HG03039 (cell line): Measurements from ENCODE around the gene METTL8.

Source experiments
- ATAC-seq: cut with Tn5 transposase; IDR thresholded peaks from one replicate; pipeline ENCODE4 v1.9.1; 2021; ENCODE audit warnings: mild to moderate bottlenecking, moderate library complexity; ENCODE audit not compliant: unreplicated experiment

Gene METTL8

DNA sequence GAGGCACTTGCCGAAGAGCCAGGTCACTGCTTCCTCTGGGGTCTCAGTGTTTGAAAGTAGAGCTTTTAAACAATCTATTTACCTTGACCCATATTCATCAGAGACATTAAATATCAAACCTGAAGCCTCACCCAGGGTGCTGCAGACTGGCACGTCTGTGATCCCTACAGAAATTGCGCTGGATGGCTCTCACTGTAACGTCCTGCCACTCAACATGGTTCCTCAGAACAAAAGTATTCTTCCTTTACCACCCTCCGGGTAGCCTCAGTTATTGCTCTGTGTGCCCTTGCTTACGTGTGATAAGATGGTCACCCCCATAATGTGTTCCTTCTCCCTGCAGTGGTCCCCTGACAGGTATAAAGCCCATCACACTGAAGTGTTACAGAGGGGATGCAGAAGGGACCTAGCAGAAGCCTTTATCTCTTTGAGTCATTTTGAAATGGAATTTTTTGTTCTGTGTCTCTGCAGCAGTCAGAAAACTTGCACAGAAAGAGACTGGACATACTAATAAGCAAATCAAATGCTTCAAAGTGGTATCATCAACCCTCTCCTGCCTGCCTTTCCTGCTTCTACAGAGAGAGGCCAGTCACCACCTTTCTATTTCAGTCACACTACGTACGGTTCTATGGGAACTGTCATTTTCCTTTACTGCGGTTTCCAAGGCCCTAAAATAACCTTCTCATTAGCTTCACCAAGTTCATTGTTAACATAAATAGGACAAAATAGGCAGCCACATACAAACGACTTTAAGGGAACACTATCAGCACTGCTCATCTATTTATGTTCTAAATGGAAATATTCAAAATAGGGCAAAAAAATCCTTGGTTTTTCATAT lies 86.8 kb downstream of the METTL8 start:
- ATAC-seq: peak; percentile 74

DNA sequence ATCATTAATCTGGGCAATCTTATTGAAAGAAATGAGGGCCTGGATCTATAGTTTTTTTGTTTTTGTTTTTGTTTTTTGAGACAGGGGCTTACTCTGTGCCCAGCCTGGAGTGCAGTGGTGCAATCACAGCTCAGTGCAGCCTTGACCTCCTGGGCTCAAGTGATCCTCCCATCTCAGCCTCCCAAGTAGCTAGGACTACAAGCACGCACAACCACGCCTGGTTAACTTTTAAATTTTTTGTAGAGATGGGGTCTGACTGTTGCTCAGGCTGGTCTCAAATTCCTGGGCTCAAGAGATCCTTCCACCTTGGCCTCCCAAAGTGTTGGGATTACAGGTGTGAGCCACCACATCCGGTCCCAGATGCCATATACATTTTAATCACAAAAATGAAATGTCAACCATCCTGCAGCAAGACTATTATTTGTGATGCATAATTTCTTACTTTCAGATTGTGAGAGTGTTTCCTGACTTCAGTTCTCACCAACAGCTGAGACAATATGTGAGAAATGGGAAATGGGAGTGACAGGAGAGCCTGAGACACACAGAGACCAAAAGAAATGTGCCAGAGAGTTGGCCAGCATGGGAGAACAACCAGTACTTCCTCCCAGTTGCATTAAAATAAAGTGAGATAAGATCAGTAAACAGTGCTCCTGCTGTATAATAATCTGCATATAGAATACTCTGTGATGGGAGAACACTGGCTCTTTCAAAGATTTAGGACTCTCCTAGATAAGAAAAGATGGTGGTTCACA lies 87.6 kb downstream of the METTL8 start:
- no peak for ATAC-seq

DNA sequence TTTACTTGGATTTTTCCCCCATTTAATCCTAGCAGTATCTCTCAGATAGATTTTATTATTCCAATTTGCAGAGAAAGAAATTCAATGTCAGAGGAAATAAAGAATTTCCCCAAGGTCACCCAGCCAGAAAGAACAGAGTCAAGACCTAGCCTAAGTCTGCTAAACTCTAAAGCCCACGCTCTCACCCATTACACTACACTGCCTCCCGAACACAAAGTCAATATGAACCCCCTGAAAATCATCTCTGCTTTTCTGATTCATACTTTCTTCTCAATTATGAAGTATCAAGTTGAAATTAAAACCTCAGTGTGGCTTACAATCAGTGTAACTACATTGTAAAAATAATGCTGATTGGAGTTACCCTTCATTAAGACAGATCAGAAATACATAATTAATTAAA lies 89.6 kb downstream of the METTL8 start:
- no peak for ATAC-seq

DNA sequence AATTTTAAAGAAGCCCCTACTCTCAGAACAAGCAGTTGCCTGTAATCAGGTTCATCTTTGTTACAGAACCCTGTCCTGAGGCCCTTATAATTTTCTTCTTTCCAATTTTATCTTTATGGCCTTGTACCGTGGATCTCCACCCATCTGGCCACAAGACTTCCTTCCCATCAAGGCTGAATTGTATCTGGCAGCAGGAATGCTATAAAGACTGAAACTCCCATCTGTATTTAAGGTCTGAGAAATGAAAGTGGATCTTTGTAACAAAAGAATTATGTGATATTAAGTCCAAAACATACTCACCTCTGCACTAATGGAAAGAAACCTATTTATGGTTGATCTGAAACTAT lies 91.8 kb downstream of the METTL8 start:
- ATAC-seq: no peak

DNA sequence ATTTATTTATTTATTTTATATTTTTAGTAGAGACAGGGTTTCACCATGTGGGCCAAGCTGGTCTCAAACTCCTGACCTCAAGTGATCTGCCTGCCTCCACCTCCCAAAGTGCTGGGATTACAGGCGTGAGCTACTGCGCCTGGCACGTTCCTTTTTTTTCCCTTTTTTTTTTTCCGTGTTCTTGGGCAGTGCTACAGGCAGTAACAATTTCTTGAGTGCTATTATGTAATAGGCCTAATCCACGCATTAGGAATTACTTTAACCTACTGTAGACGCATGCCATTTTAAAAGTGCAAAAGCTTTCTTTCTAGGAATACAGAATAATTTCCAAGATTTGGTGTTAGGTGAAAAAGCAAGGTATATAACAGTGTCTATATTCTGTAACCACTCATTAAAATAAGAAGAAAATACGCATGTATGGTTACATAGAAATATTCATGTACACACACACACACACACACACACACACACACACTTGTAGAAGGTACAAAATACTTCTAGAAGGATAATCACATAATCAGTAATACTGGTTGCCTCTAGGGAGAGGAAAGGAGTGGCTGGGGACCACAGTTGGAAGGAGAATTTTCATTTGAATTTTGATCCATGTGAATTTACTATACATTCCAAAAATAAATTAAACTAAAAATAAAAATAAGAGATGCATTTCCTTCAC lies 92.3 kb downstream of the METTL8 start:
- ATAC-seq: no peak

DNA sequence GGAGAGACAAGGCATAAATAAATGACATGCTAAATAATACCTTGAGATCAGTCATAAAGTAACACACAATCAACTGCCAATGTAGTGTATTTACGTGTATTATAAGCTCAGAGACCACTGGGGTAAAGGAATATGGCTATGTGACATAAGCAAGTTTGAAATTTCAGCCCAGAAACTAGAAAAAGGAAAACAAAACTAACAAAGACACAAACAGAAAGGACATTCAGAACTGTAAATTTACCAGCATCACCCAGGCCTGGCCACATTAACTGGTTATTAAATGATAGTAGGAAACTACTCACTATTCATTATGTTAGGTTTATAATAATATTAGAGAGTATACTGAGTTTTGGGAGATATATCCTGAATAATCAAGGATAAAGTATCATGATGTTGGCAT lies 98.8 kb downstream of the METTL8 start:
- ATAC-seq: no peak

DNA sequence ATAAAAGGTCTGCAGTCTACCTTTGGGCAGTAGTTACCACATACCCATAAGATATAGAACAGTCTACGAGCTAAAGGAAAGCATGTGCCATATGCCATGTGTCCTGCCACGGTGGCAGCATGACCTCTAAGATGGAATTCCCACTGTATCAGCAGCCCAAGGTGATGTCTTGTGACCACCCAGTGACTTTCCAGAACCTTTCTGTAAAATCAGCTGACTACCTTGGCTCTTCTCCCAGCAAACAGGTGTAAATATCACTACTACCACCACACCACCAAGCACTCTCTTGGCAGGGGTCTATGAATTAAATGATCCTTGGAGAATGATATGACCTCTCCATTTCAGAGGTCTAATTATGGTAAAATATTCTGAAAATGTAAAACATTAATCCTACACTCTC lies 99.6 kb downstream of the METTL8 start:
- ATAC-seq: no peak

DNA sequence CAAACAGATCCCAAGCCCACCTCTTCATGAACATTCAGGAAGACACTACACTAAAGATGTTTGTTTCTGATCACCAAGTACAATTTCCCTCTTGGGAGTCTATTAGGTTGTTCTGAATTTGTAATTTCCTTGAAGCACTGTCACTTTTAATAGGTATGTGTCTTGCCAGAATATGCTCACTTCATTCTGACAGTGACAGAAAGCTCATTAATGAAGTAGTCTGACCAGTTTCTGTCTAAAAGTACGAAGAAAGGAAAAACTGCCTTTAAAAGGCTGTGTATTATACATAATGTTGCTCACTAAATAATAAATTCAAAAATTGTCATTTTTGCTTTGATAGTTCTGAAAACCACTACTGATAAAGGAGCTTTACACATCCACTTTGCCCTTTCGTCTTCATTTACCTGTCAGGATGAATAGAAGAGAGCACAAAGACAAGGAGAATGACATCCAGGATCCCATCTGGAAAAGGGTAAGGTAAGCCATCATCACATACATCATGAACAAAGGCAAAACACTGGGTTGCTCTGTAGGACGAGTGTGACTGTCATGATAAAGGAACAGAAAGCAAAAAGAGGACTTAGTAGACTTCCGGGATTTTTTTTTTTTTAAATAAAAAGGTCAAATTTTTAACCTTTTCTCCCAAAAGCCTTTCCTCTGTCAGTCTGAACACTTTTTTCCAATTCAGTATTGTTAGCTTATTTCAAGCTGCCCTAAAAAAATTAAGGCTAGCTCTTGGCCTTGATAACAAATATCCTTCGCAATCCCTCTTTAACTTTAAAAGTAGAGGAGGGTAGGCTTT lies 103.4 kb downstream of the METTL8 start:
- ATAC-seq: no peak

DNA sequence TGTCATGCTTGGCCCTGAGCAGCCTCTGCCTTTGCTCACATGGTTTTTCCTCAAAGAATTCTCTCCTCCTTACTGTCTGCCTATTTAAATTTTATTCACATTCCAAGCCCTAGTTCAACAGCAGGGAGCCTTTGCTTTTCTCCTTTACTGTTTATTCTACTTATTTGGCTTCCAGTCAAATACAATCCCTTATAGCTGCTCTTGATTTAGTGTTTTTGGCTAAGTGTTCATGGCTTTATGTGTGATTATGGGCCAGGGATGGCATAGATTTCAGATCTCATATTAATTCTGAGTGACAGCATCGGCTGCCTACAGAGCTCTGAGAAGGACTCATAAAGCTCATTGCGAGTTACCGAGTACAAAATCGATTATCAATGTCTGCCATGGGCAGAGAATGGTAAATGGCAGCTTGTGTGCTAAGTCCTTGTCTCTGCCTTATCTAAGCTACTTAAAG lies 106.7 kb downstream of the METTL8 start:
- no peak for ATAC-seq

DNA sequence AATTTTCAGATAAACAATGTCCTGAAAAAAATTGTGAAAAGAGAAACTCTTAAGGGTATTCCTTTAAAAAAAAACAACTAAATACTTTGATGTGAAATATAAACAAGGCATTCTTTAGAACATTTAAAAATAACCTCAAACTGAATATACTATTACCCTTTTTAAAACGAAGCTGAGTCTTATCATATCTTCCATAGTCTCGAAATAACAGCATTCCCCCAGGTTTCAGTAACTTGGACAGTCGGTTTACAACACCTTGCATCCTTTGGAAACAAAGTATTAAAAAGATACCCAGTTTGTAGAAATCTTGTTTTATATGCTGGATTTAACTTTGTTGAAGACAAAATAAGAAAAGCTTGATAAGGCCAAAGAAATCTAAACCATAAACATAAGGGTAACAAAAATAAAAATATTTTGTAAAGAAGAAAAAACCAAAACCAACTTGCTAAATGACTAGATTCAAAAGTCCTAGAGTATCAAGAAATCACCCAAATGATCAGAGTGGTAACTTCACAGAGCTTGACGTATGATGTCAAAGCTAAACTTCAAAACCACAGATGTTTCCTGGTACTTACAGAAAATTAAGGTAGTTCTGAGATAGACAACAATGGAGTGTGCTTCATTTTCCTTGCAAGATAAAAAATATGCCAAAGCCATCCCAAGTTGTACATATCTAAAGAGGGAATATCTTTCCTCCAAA lies 107.8 kb downstream of the METTL8 start:
- no peak for ATAC-seq

DNA sequence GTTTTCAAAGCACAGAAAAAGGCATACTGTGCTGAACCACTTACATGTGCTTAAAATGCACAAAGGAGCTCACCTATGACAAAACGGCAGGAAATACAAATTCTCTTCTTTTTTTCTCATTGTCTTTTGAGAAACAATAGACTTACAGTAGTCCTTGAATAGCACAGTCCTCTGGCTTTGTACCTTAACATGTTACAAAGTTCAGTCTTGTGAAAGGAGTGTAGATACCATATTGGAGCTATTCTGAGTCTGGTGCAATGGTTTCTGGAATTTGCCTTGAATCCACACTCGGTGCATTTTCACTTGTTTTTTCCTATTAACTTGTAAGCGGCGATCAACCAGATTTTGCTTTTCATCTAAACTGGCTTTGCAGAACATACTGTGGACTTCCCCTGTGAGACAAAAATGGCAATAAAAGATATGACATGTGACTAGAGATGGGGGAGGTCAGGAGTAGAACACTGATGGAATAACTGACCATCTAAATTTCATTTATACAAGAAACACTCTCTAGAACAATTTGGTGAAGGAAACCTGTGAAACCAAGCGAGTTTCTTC lies 109.7 kb downstream of the METTL8 start:
- no peak for ATAC-seq

DNA sequence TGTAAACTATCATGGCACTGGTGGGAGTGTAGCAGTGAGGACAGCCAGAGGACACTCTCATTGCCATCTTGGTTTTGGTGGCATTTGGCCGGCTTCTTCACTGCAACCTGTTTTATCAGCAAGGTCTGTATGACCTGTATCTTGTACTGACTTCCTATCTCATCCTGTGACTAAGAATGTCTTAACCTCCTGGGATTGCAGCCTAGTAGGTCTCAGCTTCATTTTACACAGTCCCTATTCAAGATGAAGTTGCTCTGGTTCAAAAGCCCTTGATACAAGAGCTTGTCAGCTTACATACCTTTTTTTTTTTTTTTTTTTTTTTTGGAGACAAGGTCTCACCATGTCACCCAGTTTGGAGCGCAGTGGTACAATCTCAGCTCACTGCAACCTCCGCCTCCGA lies 110.9 kb downstream of the METTL8 start:
- ATAC-seq: no peak

DNA sequence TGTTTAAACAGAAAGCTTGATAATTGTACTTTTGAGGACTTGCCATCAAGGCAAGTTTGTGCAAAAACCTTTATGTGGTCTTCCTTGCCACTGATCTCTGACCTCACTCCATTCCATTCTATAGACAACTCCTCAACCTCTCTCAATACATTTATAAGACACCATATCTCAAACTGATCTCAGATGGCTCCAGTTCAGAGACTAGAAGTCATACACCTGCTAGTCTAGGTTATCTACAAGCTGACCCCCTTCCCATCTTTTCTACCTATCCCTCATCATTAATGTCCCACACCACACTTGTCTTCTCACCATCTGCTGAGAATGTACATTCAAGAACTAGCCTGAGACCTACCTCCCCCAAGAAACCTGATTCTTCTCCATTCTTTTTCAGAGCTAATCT lies 113.1 kb downstream of the METTL8 start:
- no peak for ATAC-seq

DNA sequence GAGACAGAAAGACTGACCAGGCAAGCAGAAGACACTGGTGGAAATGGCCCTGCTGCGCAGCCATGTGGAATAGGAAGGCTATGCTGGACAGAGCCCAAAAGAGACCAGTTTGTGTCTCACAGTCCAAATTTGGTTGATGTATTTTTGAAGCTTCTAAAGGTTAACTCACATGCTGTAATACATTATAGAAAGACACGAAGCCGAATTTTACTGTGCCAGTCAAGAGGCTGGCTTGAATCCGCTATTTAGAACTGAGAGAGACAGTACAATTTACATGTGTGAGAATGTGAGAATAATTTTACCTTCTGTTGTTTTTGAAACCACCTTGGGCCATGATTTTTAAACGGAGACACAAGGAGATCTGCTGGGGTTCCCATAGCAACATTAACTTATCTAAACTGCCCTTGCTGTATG lies 113.6 kb downstream of the METTL8 start:
- no peak for ATAC-seq

DNA sequence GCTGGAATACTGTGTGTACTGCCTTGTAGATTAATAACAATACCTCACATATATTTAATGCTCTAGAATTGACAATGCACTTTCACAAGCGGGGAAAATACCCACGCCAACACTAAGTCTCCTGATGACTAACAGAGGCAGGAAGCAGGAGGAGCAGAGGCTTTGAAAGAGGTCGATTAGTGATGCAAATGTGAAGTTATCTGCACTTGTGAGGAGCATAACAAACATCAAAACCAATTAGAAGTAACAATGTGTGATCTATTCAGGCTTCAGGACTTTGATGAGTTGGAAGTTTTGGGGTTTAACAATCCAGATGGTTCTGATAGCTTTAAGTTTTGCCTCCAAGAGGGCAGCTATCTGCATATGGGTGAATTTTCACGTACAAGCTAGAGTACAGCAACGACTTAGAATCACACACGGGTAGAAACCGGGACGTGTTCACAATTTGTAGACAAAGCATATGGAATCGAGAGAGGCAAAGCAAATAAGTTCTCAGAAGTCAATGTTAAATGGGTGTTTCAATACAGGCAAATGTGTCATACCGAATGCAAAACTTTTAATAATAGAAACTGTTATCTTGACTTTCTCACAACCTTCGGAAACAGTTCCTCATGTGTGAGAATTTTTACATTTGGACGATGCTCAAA lies 114.5 kb downstream of the METTL8 start:
- ATAC-seq: peak; percentile 42

DNA sequence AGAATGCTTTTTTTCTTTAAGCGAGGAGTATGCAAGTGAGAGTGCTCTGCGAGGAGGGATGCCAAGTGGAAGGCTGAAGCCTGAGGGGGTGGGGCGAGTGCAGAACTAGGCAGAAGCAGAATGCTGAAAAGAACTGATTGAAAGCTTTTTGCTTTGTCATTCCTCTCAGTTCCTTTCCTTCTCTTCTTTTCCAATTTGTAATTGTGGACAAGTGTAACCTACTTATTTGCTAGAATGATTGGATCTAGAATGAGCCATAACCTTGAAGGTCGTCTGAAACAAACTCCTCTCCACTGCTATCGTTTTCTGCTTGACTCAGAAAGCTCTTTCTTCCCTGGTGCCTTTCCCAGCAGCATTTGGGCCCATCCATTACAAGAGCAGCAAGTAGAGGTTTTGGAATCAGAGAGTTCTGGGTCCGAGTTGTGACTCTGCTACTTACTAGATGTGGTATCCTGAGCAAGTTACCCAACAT lies 115.3 kb downstream of the METTL8 start:
- no peak for ATAC-seq

DNA sequence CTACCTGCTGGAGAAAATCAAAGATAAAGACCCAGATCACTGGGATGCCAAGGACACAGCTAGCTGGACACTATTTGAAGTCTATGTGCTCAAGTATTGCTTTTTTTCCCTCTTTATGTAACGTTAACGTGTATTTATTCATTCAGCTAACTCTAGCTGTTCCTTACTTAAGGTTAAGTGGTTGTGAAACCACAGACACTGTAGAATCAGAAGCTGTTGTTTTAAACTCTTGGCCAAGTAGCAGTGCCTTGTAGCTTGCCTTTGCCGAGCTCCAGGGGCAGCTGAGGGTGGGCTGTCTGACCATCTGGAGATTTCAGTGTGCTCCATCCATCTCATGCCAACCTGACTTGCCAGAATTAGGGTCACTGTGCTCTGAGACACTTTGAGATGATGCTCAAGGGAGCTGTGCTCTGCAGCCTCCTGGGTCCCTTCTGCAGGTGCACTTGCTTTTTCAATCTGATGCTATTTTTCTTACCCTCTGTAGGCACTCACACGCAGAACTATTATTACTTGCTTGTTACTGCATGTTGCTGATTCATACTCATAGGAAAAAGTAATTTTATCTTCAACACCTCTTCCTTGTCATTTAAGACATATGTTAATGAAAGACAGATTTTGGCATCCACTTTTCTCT lies 116.2 kb downstream of the METTL8 start:
- ATAC-seq: no peak

DNA sequence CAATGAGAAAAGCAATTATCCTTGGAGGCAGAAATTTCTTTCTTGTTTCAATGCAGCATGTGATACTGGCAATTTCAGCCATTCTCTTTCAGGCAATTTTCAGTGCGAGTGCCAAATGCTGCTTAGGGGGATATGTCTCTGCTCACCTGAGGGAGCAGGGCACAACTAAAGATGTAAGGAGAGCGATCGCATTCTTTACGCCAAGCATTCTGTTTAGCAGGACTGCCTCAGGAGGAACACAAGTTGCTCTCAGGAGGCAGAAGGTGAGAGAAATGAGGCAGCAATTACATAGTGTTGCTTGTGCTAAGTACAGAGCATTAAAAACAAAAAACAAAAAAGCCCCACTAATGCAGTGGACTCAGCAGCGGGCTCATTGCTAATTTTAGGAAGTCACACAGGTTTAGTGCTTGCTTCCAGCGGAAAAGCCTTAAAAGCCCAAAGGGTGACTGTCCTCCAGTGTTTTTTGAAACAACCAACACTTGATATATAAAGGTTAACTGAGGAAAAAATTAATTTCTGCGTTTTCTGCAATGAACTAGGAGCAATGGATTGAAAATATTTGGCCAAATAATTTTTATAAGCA lies 116.9 kb downstream of the METTL8 start:
- no peak for ATAC-seq

DNA sequence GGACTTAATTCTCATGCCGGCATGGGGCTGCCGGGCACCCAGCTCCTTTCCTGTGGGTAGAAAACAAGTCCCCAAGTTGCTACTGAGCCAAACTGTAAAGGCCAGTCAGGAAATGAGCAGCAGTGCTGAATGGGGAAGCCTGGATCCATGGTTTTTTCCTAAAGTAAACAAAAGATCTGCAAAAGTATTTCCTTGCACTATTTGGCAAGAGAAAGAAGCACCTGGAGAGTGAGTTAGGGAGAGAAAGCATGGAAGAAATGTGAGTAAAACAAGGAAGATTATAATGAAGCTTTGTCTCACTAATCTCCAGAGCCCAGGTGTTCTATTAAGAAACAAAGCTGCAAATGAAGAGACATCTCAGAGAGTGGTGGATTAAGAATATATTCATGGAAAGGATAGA lies 117.6 kb downstream of the METTL8 start:
- ATAC-seq: no peak
